ENCODE data around the gene SELENOO. TPM values are rescaled to one million over a fixed set of nuclear protein-coding genes. Genes with fewer than 3 reads are reported as not detected.

SELENOO gene
- total RNA-seq, 1 experiment from 2014 or later: 27.0 TPM

GRCh38 chr22:50236731-50237409 is 36.1 kb downstream of the SELENOO start:
- Mint-ChIP-seq H3K27me3 (ENCODE audit: low read depth) (no peaks in the 10 kb centered on the region), H3K27ac (no peak overlapping the region), H3K36me3 (peaks cover 12% of the 10 kb centered on the region), H3K4me1 (no peaks in the 10 kb centered on the region; the same call in 1 of the 2 replicates), H3K9me3 (peaks cover 11% of the 10 kb centered on the region), H3K4me3 (no peak overlapping the region)
- DNase-seq (ENCODE audit: low spot score) (no peak), ATAC-seq (peak; percentile 16; the same call in 1 of the 2 replicates)
- POLR2A ChIA-PET: no interaction called here
- CTCF ChIA-PET: interaction anchor here (0.6 to 2.5 kb wide), 22 partner anchors 9 to 178 kb away, joined by 3 to 15 read pairs (median 4); partner anchors contain the start of genes DENND6B and PANX2
- TF ChIP-seq FOXP4 (CRISPR knock-in tag; IDR thresholded peaks at IDR 0.05): no peak
- TF ChIP-seq TEAD1 (CRISPR knock-in tag; IDR thresholded peaks at IDR 0.05): no peak
- TF ChIP-seq ZNF138 (CRISPR knock-in tag; conservative IDR thresholded peaks at IDR 0.05): no peak
- TF ChIP-seq ZSCAN18 (CRISPR knock-in tag; IDR thresholded peaks at IDR 0.05): no peak
- TF ChIP-seq ZNF396 (CRISPR knock-in tag; IDR thresholded peaks at IDR 0.05; ENCODE audit: borderline replicate concordance): no peak
- TF ChIP-seq ESRRA (CRISPR knock-in tag; IDR thresholded peaks at IDR 0.05; ENCODE audit: borderline replicate concordance): no peak
- TF ChIP-seq NFATC4 (CRISPR knock-in tag; IDR thresholded peaks at IDR 0.05): no peak
- no peak for TF ChIP-seq MYBL2 (CRISPR knock-in tag; IDR thresholded peaks at IDR 0.05)
- no peak for TF ChIP-seq GRHL2 (CRISPR knock-in tag; IDR thresholded peaks at IDR 0.05; ENCODE audit: insufficient replicate concordance, severe bottlenecking)
- peak; percentile 79 for TF ChIP-seq ZNF423 (CRISPR knock-in tag; IDR thresholded peaks at IDR 0.05)
- TF ChIP-seq CTCF (IDR thresholded peaks at IDR 0.05): peak; percentile 17; the same call in 1 of the 2 replicates

- ATAC-seq (no peak), DNase-seq (ENCODE audit: low spot score) (no peak)
- ChIA-PET CTCF (interaction anchor here (0.6 to 2.5 kb wide), 4 partner anchors 15 to 90 kb away, joined by 3 to 7 read pairs (median 4); no protein-coding TSS in a partner anchor), POLR2A (no interaction called here)
- Mint-ChIP-seq H3K27me3 (ENCODE audit: low read depth) (no peaks in the 10 kb centered on the region), H3K27ac (no peak overlapping the region), H3K4me1 (peaks cover 10% of the 10 kb centered on the region), H3K9me3 (peaks cover 11% of the 10 kb centered on the region), H3K36me3 (peaks cover 10% of the 10 kb centered on the region), H3K4me3 (no peak overlapping the region)
- TF ChIP-seq USF2 (CRISPR knock-in tag; IDR thresholded peaks at IDR 0.05) (no peak), FOXJ3 (CRISPR knock-in tag; IDR thresholded peaks at IDR 0.05; ENCODE audit: borderline replicate concordance) (no peak), SP1 (CRISPR knock-in tag; conservative IDR thresholded peaks at IDR 0.05) (no peak), ZNF263 (CRISPR knock-in tag; IDR thresholded peaks at IDR 0.05; ENCODE audit: low read depth) (no peak), MLX (CRISPR knock-in tag; IDR thresholded peaks at IDR 0.05) (no peak), E2F4 (CRISPR knock-in tag; IDR thresholded peaks at IDR 0.05; ENCODE audit: borderline replicate concordance, low read depth) (no peak), ZNF423 (CRISPR knock-in tag; IDR thresholded peaks at IDR 0.05) (no peak), NFYB (CRISPR knock-in tag; conservative IDR thresholded peaks at IDR 0.05; ENCODE audit: low read depth) (no peak), ZBTB21 (CRISPR knock-in tag; IDR thresholded peaks at IDR 0.05; ENCODE audit: borderline replicate concordance) (no peak), NR2C2 (CRISPR knock-in tag; IDR thresholded peaks at IDR 0.05) (no peak), PREB (CRISPR knock-in tag; IDR thresholded peaks at IDR 0.05; ENCODE audit: borderline replicate concordance) (no peak), NFE2L1 (CRISPR knock-in tag; IDR thresholded peaks at IDR 0.05) (no peak), CREM (CRISPR knock-in tag; IDR thresholded peaks at IDR 0.05) (no peak)
These were observed 37.9 kb downstream of the SELENOO start for GRCh38 chr22:50238755-50239154.

Measured in WTC11 (cell line).